Tibial nerve (tissue), 4 donors: ENCODE data around the gene FBXO45. TPM values are rescaled to one million over a fixed set of nuclear protein-coding genes. Genes with fewer than 3 reads are reported as not detected.

Source experiments
- DNase-seq, 2 donors: peaks; one replicate each; pipeline ENCODE4 v3.0.0-alpha.2; 2019; ENCODE audit warnings: low spot score in 2 of 2
- H3K27ac ChIP-seq, 4 donors: fragments of 200-600 bp; sonication (generic) in 3 of 4; one replicate each; pipeline ENCODE4 v1.5.1; 2017 to 2019; ENCODE audit warnings: mild to moderate bottlenecking in 1 of 4
- H3K27me3 ChIP-seq, 2 donors: fragments of 200-600 bp; sonication (generic) in 1 of 2; one replicate each; pipeline versions ENCODE4 v1.5.1 to v1.6.0; 2017 to 2019
- H3K36me3 ChIP-seq, 3 donors: fragments of 200-600 bp; sonication (generic); one replicate each; pipeline ENCODE4 v1.5.1; 2018 to 2019
- H3K4me1 ChIP-seq, 4 donors: fragments of 200-600 bp; sonication (generic) in 3 of 4; one replicate each; pipeline ENCODE4 v1.5.1; 2017 to 2019
- H3K4me3 ChIP-seq, 4 donors: fragments of 200-600 bp; sonication (generic) in 3 of 4; one replicate each; pipeline ENCODE4 v1.5.1; 2017 to 2019; ENCODE audit warnings: mild to moderate bottlenecking in 1 of 4, moderate library complexity in 1 of 4
- H3K9me3 ChIP-seq, 4 donors: fragments of 200-600 bp; sonication (generic) in 3 of 4; one replicate each; pipeline ENCODE4 v1.5.1; 2017 to 2019
- EP300 ChIP-seq, 2 donors: sonication (generic); formaldehyde crosslinking; IDR thresholded peaks; one replicate each; pipeline ENCODE4 v1.6.1; 2017; ENCODE audit warnings: antibody characterized with exemption in 2 of 2, mild to moderate bottlenecking in 1 of 2
- POLR2A ChIP-seq, 2 donors: fragments of 450-650 bp; IDR thresholded peaks; one replicate each; pipeline ENCODE4 v1.6.1; 2017; ENCODE audit warnings: antibody characterized with exemption in 2 of 2, mild to moderate bottlenecking in 2 of 2, moderate library complexity in 2 of 2
- WGBS, 2 donors: methylation state at CpG; one replicate each; pipeline ENCODE4 v1.1.5; 2018; 5-methylcytosine and 5-hydroxymethylcytosine counted together
- total RNA-seq, 4 donors: library from RNA; depleted of rRNA; stranded (reverse); fragments of >200 nt; gene quantifications; one replicate each; pipeline ENCODE4 v1.1.0, GENCODE V29; 2016
- TF ChIP-seq, protein P1 (sequence below), 5 experiments: fragments of 200-600 bp in 3 of 5; fragments of 450-650 bp in 2 of 5; sonication (generic) in 3 of 5; IDR thresholded peaks; one replicate each; pipeline ENCODE4 v1.5.1; 2016 to 2019; ENCODE audit warnings: antibody characterized with exemption in 5 of 5, mild to moderate bottlenecking in 3 of 5, moderate library complexity in 2 of 5

The FBXO45 gene
- total RNA-seq, 4 donors from 2014 or later = 7.8 to 14.9 (median 8.7) TPM

GRCh38 chr3:196599734-196600128 lies 31.3 kb downstream of the FBXO45 start:
- WGBS, 2 donors = 69 to 83% methylated on average over 5 of the region's 5 CpGs
- H3K4me1 ChIP-seq = no peaks in the 10 kb centered on the region
- DNase-seq = no peak

DNA sequence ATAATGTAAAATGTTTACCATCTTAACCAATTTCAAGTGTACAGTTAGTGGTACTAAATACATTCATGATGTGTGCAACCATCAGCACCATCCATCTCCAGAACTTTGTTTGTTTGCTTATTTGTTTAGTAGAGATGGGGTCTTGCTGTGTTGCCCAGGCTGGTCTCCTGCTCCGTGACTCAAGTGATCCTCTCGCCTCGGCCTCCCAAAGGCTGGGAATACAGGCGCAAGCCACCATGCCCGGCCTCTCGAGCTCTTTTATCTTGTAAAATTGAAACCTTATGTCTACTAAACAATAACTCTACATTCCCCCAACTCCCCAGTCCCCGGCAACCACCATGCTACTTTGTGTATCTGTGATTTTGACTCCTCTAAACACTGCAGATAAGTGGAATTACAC lies 31.9 kb downstream of the FBXO45 start:
- Histone ChIP-seq H3K27me3 (peaks cover 0 to 5% of the 10 kb centered on the region in 2 donors), H3K36me3 (no peaks in the 10 kb centered on the region), H3K9me3 (no peaks in the 10 kb centered on the region), H3K27ac (no peak overlapping the region), H3K4me3 (no peak overlapping the region), H3K4me1 (no peaks in the 10 kb centered on the region)
- TF ChIP-seq POLR2A (IDR thresholded peaks at IDR 0.05) = no peak
- TF ChIP-seq EP300 (IDR thresholded peaks at IDR 0.05) = no peak
- TF ChIP-seq, protein P1, sequence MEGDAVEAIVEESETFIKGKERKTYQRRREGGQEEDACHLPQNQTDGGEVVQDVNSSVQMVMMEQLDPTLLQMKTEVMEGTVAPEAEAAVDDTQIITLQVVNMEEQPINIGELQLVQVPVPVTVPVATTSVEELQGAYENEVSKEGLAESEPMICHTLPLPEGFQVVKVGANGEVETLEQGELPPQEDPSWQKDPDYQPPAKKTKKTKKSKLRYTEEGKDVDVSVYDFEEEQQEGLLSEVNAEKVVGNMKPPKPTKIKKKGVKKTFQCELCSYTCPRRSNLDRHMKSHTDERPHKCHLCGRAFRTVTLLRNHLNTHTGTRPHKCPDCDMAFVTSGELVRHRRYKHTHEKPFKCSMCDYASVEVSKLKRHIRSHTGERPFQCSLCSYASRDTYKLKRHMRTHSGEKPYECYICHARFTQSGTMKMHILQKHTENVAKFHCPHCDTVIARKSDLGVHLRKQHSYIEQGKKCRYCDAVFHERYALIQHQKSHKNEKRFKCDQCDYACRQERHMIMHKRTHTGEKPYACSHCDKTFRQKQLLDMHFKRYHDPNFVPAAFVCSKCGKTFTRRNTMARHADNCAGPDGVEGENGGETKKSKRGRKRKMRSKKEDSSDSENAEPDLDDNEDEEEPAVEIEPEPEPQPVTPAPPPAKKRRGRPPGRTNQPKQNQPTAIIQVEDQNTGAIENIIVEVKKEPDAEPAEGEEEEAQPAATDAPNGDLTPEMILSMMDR (IDR thresholded peaks at IDR 0.05) = no peak
- 91 to 92% methylated on average over 7 of the region's 7 CpGs for whole genome bisulfite sequencing, 2 donors
- no peak for DNase-seq

More at GRCh38 chr3:196599734-196600128, 31.3 kb downstream of the FBXO45 start:
- Histone ChIP-seq H3K27ac (no peak overlapping the region), H3K27me3 (peaks cover 0 to 5% of the 10 kb centered on the region in 2 donors), H3K36me3 (no peaks in the 10 kb centered on the region), H3K4me3 (no peak overlapping the region), H3K9me3 (no peaks in the 10 kb centered on the region)
- TF ChIP-seq, protein P1 (IDR thresholded peaks at IDR 0.05) = no peak
- no peak for TF ChIP-seq EP300 (IDR thresholded peaks at IDR 0.05)
- no peak for TF ChIP-seq POLR2A (IDR thresholded peaks at IDR 0.05)

GRCh38 chr3:196602673-196603072 lies 34.2 kb downstream of the FBXO45 start:
- H3K4me3 ChIP-seq = no peak overlapping the region
- no peaks in the 10 kb centered on the region for H3K27me3 ChIP-seq
- H3K9me3 ChIP-seq = no peaks in the 10 kb centered on the region
- WGBS, 2 donors = 92 to 93% methylated on average over 6 of the region's 6 CpGs
- TF ChIP-seq POLR2A (IDR thresholded peaks at IDR 0.05) (no peak), EP300 (IDR thresholded peaks at IDR 0.05) (no peak)
- TF ChIP-seq, protein P1 (IDR thresholded peaks at IDR 0.05) = no peak
- DNase-seq = no peak
- H3K36me3 ChIP-seq = no peaks in the 10 kb centered on the region
- H3K4me1 ChIP-seq = no peaks in the 10 kb centered on the region
- H3K27ac ChIP-seq = no peak overlapping the region

DNA sequence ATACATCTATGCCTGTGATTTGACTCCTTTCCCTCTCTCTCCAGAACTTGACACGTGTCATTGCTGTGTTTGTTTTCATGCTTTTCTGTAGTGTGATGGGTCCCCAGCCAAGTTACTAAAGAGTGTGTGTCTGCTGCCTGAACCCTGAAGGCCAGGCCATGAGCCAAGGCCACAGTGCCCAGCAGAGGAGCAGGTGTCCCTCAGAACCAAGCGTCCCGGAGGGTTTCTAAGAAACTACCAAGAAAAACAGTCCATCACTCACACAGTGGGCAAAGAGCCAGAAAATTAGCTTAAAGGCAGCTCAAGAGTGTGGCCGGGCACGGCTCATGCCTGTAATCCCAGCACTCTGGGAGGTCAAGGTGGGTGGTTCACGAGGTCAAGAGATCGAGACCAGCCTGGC lies 35.2 kb downstream of the FBXO45 start:
- no peaks in the 10 kb centered on the region for H3K4me1 ChIP-seq
- H3K27me3 ChIP-seq = no peaks in the 10 kb centered on the region
- no peaks in the 10 kb centered on the region for H3K36me3 ChIP-seq
- H3K9me3 ChIP-seq = peaks cover 0 to under 1% (median 0%) of the 10 kb centered on the region in 4 donors
- 53 to 59% methylated on average over 7 of the region's 7 CpGs for WGBS, 2 donors
- no peak overlapping the region for H3K4me3 ChIP-seq
- H3K27ac ChIP-seq = no peak overlapping the region
- no peak for DNase-seq
- TF ChIP-seq POLR2A (IDR thresholded peaks at IDR 0.05) (no peak), EP300 (IDR thresholded peaks at IDR 0.05) (no peak)
- TF ChIP-seq, protein P1 (IDR thresholded peaks at IDR 0.05) = no peak

- H3K4me3 ChIP-seq = no peak overlapping the region
- peaks cover 0 to 3% (median 1%) of the 10 kb centered on the region in 4 donors for H3K4me1 ChIP-seq
- H3K27me3 ChIP-seq = no peaks in the 10 kb centered on the region
- H3K36me3 ChIP-seq = no peaks in the 10 kb centered on the region
- WGBS, 2 donors = 59 to 68% methylated on average over 13 of the region's 13 CpGs
- peaks cover 0 to 5% (median 0%) of the 10 kb centered on the region in 4 donors for H3K9me3 ChIP-seq
- H3K27ac ChIP-seq = no peak overlapping the region
- TF ChIP-seq, protein P1 (IDR thresholded peaks at IDR 0.05) = no peak
- TF ChIP-seq EP300 (IDR thresholded peaks at IDR 0.05) (no peak), POLR2A (IDR thresholded peaks at IDR 0.05) (no peak)
- no peak for DNase-seq
These were observed 36.1 kb downstream of the FBXO45 start for GRCh38 chr3:196604548-196604947.
